Right lobe of liver (tissue), 6 donors: Measurements from ENCODE around the gene TNS4. TPM values are rescaled to one million over a fixed set of nuclear protein-coding genes. Genes with fewer than 3 reads are reported as not detected.
A peak's percentile ranks its signal among the peaks of the same experiment; 100 is the strongest.

Experiments
- ATAC-seq, 4 donors: fragments of 200-7000 bp; cut with Tn5 transposase; one replicate each; pipeline ENCODE4 v1.9.1; 2020; ENCODE audit warnings: mild to moderate bottlenecking in 4 of 4, moderate library complexity in 4 of 4
- DNase-seq, 3 donors: peaks; one replicate each; pipeline ENCODE4 v3.0.0-alpha.2; 2020
- H3K27ac ChIP-seq, 3 donors: fragments of 200-600 bp; one replicate each; pipeline ENCODE4 v1.8.0; 2022
- H3K27me3 ChIP-seq, 2 donors: fragments of 200-600 bp; one replicate each; pipeline ENCODE4 v1.8.0; 2022
- H3K36me3 ChIP-seq, 4 donors: fragments of 200-600 bp; sonication (generic) in 1 of 4; one replicate each; pipeline versions ENCODE4 v1.5.1 to v1.8.0; 2017 to 2022; ENCODE audit warnings: control low read depth in 1 of 4
- H3K4me1 ChIP-seq, 4 donors: fragments of 200-600 bp; sonication (generic) in 1 of 4; one replicate each; pipeline versions ENCODE4 v1.5.1 to v1.8.0; 2017 to 2022; ENCODE audit warnings: control low read depth in 1 of 4
- H3K4me3 ChIP-seq, 3 donors: fragments of 200-600 bp; one replicate each; pipeline ENCODE4 v1.8.0; 2022
- H3K9me3 ChIP-seq, 4 donors: fragments of 200-600 bp; sonication (generic) in 1 of 4; one replicate each; pipeline versions ENCODE4 v1.5.1 to v1.8.0; 2017 to 2022; ENCODE audit warnings: control low read depth in 1 of 4
- POLR2A ChIP-seq: fragments of 450-650 bp; IDR thresholded peaks from one replicate; pipeline ENCODE4 v1.6.1; 2017; ENCODE audit warnings: antibody characterized with exemption, mild to moderate bottlenecking
- WGBS: methylation state at CpG from one replicate; pipeline ENCODE4 v1.1.6; 2018; ENCODE audit warnings: low coverage, low lambda C conversion rate; ENCODE audit not compliant: insufficient coverage; ENCODE audit errors: missing lambda C conversion rate; 5-methylcytosine and 5-hydroxymethylcytosine counted together
- intact Hi-C, 2 donors: fragments of 100-400 bp; cut with DNase I; formaldehyde crosslinking; loops; one replicate each; pipeline versions ENCODE4 v1.11.2 to v1.14.1; 2022
- total RNA-seq, 6 experiments: library from RNA; depleted of rRNA in 2 of 6; stranded (reverse); fragments of >200 nt in 2 of 6; fragmentation: NEBNext Ultra II Directional in 3 of 6; extraction: Animal tissue kit (Norgen Biotek cat#: 25700) in 3 of 6; gene quantifications; one replicate each; pipeline versions ENCODE4 v1.1.0 to v1.2.4, GENCODE V29; 2016 to 2023
- TF ChIP-seq, protein P1 (sequence below), 4 donors: fragments of 200-600 bp in 3 of 4; fragments of 450-650 bp in 1 of 4; IDR thresholded peaks; one replicate each; pipeline versions ENCODE4 v1.5.1 to v1.8.0; 2016 to 2022; ENCODE audit warnings: antibody characterized with exemption in 4 of 4, mild to moderate bottlenecking in 2 of 4
- donor health status: DM: no; HTN: yes; CAD: no.
- donor health status: DM: no; HTN: no; CAD: no.
- donor health status: DM: no; HTN: no; CAD: no.
- donor health status: DM: no; HTN: yes; CAD: no.
- donor health status: DM: no; HTN: yes; CAD: no.

Gene TNS4
- total RNA-seq, 6 experiments from 2014 or later: not detected

DNA sequence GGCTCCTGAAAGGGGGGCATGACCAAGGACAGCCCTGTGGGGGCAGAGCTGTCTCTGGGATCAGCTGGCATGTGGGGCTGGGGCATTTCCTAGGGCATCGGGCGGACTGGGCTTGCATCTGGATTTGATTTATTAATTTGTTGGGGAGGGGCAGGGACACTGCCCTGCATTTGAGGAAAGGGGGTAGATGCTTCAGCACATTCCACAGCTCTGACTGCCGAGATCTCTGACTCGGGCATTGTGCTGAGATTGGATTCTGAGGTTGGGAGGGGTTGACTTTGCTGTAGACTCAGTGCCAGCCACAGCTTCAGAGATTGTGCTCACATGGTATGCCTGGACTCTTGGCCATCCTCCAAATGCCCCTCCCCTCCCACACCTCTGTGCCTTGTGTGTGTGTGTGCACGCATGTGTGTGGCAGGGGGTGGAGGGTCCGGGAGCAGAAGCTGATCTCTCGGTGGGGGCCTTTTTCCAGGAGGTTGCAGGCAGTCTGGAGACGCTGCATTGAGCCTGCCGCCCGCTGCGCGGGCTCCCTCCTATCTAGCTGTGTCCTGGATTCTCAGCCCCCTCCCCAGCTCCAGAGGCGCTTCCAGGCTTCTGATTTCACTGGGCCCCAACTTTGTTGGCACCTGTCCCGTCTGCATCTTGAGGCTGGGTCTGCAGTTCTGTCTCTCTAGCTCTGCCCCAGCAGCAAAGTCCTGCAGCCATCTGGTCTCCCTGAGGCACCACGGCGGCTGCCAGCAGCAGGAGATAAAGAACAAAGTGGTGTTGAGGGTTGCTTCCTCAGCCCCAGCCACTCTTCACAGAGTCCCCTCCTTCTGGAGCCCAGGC is 43.2 kb downstream of the TNS4 start:
- H3K4me3 ChIP-seq: no peak overlapping the region
- peak in 1 of 3 donors; percentile 65 for DNase-seq
- 33% methylated on average over 6 of the region's 16 CpGs for WGBS

DNA sequence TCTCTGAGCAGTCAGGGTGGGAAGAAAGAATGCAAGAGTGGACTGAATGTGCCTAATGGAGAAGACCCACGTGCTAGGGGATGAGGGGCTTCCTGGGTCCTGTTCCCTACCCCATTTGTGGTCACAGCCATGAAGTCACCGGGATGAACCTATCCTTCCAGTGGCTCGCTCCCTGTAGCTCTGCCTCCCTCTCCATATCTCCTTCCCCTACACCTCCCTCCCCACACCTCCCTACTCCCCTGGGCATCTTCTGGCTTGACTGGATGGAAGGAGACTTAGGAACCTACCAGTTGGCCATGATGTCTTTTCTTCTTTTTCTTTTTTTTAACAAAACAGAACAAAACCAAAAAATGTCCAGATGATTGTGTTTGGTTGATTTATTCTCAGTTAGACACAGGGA is 44.1 kb downstream of the TNS4 start:
- Histone ChIP-seq H3K36me3 (peaks cover 9 to 56% (median 35%) of the 10 kb centered on the region in 4 donors), H3K4me1 (peaks cover 0 to 96% (median 35%) of the 10 kb centered on the region in 4 donors), H3K27me3 (no peaks in the 10 kb centered on the region), H3K27ac (peak overlapping the region in 2 of 3 donors; percentile 35 to 50), H3K9me3 (no peaks in the 10 kb centered on the region), H3K4me3 (no peak overlapping the region)
- DNase-seq: no peak
- WGBS: no CpG with 5 or more reads among the region's 3 CpGs
- intact Hi-C loops: no loop called here
- TF ChIP-seq, protein P1, sequence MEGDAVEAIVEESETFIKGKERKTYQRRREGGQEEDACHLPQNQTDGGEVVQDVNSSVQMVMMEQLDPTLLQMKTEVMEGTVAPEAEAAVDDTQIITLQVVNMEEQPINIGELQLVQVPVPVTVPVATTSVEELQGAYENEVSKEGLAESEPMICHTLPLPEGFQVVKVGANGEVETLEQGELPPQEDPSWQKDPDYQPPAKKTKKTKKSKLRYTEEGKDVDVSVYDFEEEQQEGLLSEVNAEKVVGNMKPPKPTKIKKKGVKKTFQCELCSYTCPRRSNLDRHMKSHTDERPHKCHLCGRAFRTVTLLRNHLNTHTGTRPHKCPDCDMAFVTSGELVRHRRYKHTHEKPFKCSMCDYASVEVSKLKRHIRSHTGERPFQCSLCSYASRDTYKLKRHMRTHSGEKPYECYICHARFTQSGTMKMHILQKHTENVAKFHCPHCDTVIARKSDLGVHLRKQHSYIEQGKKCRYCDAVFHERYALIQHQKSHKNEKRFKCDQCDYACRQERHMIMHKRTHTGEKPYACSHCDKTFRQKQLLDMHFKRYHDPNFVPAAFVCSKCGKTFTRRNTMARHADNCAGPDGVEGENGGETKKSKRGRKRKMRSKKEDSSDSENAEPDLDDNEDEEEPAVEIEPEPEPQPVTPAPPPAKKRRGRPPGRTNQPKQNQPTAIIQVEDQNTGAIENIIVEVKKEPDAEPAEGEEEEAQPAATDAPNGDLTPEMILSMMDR (IDR thresholded peaks at IDR 0.05): no peak
- TF ChIP-seq POLR2A: no peak
- peak in 1 of 4 donors; percentile 0 for ATAC-seq

More for the DNA sequence above, 43.2 kb downstream of the TNS4 start:
- peak in 2 of 4 donors; percentile 0 to 7 for ATAC-seq
- H3K4me1 ChIP-seq: peaks cover 0 to 96% (median 34%) of the 10 kb centered on the region in 4 donors
- H3K9me3 ChIP-seq: no peaks in the 10 kb centered on the region
- intact Hi-C loops: no loop called here
- TF ChIP-seq POLR2A: no peak
- TF ChIP-seq, protein P1 (IDR thresholded peaks at IDR 0.05): no peak
- peaks cover 7 to 48% (median 30%) of the 10 kb centered on the region in 4 donors for H3K36me3 ChIP-seq
- H3K27me3 ChIP-seq: no peaks in the 10 kb centered on the region
- H3K27ac ChIP-seq: peak overlapping the region in 1 of 3 donors; percentile 50

DNA sequence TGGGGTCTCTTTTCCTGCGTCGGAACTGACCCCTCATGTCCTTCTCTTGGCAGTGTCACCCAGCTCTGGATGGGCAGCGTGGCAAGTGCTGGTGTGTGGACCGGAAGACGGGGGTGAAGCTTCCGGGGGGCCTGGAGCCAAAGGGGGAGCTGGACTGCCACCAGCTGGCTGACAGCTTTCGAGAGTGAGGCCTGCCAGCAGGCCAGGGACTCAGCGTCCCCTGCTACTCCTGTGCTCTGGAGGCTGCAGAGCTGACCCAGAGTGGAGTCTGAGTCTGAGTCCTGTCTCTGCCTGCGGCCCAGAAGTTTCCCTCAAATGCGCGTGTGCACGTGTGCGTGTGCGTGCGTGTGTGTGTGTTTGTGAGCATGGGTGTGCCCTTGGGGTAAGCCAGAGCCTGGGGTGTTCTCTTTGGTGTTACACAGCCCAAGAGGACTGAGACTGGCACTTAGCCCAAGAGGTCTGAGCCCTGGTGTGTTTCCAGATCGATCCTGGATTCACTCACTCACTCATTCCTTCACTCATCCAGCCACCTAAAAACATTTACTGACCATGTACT is 44.9 kb downstream of the TNS4 start:
- WGBS: 10% methylated on average over 2 of the region's 16 CpGs
- ATAC-seq (peak; percentile 1 to 36 (median 12)), DNase-seq (peak in 2 of 3 donors; percentile 72)
- Histone ChIP-seq H3K4me1 (peaks cover 0 to 96% (median 35%) of the 10 kb centered on the region in 4 donors), H3K4me3 (no peak overlapping the region), H3K36me3 (peaks cover 9 to 65% (median 39%) of the 10 kb centered on the region in 4 donors), H3K27me3 (no peaks in the 10 kb centered on the region), H3K27ac (peak overlapping the region; percentile 13 to 50 (median 35)), H3K9me3 (no peaks in the 10 kb centered on the region)
- TF ChIP-seq, protein P1 (IDR thresholded peaks at IDR 0.05): no peak
- intact Hi-C loops: no loop called here

DNA sequence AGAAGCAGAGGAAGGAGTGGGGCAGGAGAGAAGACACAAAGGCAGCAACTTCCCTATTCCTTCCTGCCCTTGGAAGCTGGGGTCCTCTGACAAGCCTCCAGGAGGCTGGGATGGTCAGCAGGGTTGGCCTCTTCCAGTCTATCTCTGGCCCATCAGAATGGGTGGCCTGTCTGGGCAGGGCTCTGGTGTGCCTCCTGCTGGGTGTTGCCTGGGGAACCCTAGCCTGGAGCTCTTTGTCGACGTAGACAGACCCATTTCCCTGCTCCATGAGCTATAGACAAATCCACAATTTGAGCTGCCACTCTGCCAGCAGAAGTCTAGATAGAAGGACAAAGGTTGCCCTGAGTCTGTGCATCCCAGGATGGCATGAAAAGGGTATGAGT is 46.8 kb downstream of the TNS4 start:
- no peaks in the 10 kb centered on the region for H3K27me3 ChIP-seq
- no peaks in the 10 kb centered on the region for H3K9me3 ChIP-seq
- WGBS: 18% methylated on average over 2 of the region's 2 CpGs
- intact Hi-C loops: no loop called here
- H3K4me1 ChIP-seq: peaks cover 0 to 96% (median 44%) of the 10 kb centered on the region in 4 donors
- DNase-seq (no peak), ATAC-seq (peak in 1 of 4 donors; percentile 1)
- no peak overlapping the region for H3K4me3 ChIP-seq
- TF ChIP-seq, protein P1 (IDR thresholded peaks at IDR 0.05): no peak
- peak overlapping the region in 1 of 3 donors; percentile 24 for H3K27ac ChIP-seq
- peaks cover 9 to 65% (median 39%) of the 10 kb centered on the region in 4 donors for H3K36me3 ChIP-seq
